K562 (cell line): Measurements from ENCODE around the gene LRRC8E. TPM values are rescaled to one million over a fixed set of nuclear protein-coding genes. Genes with fewer than 3 reads are reported as not detected.
A peak's percentile ranks its signal among the peaks of the same experiment; 100 is the strongest.

Experiments used
- CHD2 ChIP-seq: IDR thresholded peaks from 2 replicates; pipeline ENCODE4 v1.6.1; 2011; ENCODE audit warnings: low read depth, low read length
- HDAC8 ChIP-seq: fragments of 450-650 bp; IDR thresholded peaks from 2 replicates; pipeline ENCODE4 v1.6.1; 2016; ENCODE audit warnings: mild to moderate bottlenecking, missing genetic modification characterization, moderate library complexity, missing compliant biosample characterization
- SMAD4 ChIP-seq: fragments of 250-450 bp; sonication (Bioruptor Pico); conservative IDR thresholded peaks from 2 replicates; pipeline ENCODE4 v1.8.0; 2021; ENCODE audit warnings: inconsistent platforms, mild to moderate bottlenecking, moderate library complexity
- ZNF445 ChIP-seq: fragments of 250-450 bp; sonication (Bioruptor Pico); IDR thresholded peaks from 2 replicates; pipeline ENCODE4 v1.4.0; 2020; ENCODE audit warnings: low read depth, mild to moderate bottlenecking, moderate library complexity
- ZNF695 ChIP-seq: fragments of 450-650 bp; formaldehyde crosslinking; IDR thresholded peaks from 2 replicates; pipeline ENCODE4 v1.4.0; 2020; ENCODE audit warnings: mild to moderate bottlenecking, moderate library complexity
- polyA plus RNA-seq, 8 experiments: library from polyadenylated mRNA; depleted of rRNA in 4 of 8; stranded (reverse) in 5 of 8; unstranded in 3 of 8; fragments of >200 nt; fragmentation: Nextera tagmentation in 2 of 8; fragmentation: Illumina TruSeq in 1 of 8; extraction: Ambion mirVana in 2 of 8; extraction: Trizol in 1 of 8; gene quantifications; 2 replicates each; pipeline versions ENCODE4 v1.2.1 to v1.2.3, GENCODE V29; 2011 to 2014; ENCODE audit warnings: inconsistent platforms in 1 of 8, missing spikeins in 1 of 8
- total RNA-seq, 7 experiments: library from RNA; depleted of rRNA in 6 of 7; stranded (reverse); fragments of >200 nt in 6 of 7; fragmentation: Illumina TruSeq in 2 of 7; extraction: Trizol in 2 of 7; gene quantifications; 2 replicates each; pipeline versions ENCODE4 v1.2.1 to v1.2.3, GENCODE V29; 2011 to 2021; ENCODE audit warnings: low replicate concordance in 1 of 7
- TF ChIP-seq, protein P1 (sequence below): fragments of 450-650 bp; IDR thresholded peaks from 2 replicates; pipeline ENCODE4 v1.6.1; 2016; ENCODE audit warnings: borderline replicate concordance

LRRC8E gene
- total and polyA plus RNA-seq, 9 of the 15 experiments (the other 6 are each of a cell fraction or from before 2014, with no cell fraction given): 0.08 to 5.7 (median 3.5) TPM; not detected in 1

GRCh38 chr19:7870571-7871436 lies 17.5 kb upstream of the LRRC8E start (continued):
- TF ChIP-seq, protein P1, sequence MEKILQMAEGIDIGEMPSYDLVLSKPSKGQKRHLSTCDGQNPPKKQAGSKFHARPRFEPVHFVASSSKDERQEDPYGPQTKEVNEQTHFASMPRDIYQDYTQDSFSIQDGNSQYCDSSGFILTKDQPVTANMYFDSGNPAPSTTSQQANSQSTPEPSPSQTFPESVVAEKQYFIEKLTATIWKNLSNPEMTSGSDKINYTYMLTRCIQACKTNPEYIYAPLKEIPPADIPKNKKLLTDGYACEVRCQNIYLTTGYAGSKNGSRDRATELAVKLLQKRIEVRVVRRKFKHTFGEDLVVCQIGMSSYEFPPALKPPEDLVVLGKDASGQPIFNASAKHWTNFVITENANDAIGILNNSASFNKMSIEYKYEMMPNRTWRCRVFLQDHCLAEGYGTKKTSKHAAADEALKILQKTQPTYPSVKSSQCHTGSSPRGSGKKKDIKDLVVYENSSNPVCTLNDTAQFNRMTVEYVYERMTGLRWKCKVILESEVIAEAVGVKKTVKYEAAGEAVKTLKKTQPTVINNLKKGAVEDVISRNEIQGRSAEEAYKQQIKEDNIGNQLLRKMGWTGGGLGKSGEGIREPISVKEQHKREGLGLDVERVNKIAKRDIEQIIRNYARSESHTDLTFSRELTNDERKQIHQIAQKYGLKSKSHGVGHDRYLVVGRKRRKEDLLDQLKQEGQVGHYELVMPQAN: peak; percentile 48
- TF ChIP-seq ZNF695 (no peak), SMAD4 (CRISPR knock-in tag) (no peak), HDAC8 (no peak), CHD2 (no peak), ZNF445 (CRISPR knock-in tag) (no peak)
- TF ChIP-seq, all 486 proteins: peak for 31
